ENCODE results near the gene WNK2. TPM values are rescaled to one million over a fixed set of nuclear protein-coding genes. Genes with fewer than 3 reads are reported as not detected.
"Not testable (repeated sequence)": the region's sequence is repeated elsewhere in the genome, so short reads cannot be mapped to it uniquely, and the experiment has no call there.

WNK2 gene
- total RNA-seq, 2 experiments from 2014 or later, result 0.31 to 0.55 TPM

GRCh38 chr9:93246526-93246925, 62.6 kb downstream of the WNK2 start:
- ChIA-PET POLR2A (no interaction called here), CTCF (no interaction called here)

GRCh38 chr9:93247099-93247865, 63.3 kb downstream of the WNK2 start:
- ChIA-PET CTCF (no interaction called here), POLR2A (no interaction called here)

- ChIA-PET CTCF (no interaction called here), POLR2A (no interaction called here)
Observed at GRCh38 chr9:93247892-93248291, 64.0 kb downstream of the WNK2 start.

- ChIA-PET POLR2A (no interaction called here), CTCF (no interaction called here)
Observed at GRCh38 chr9:93248386-93249040, 64.6 kb downstream of the WNK2 start.

GRCh38 chr9:93250185-93250584, 66.2 kb downstream of the WNK2 start:
- POLR2A ChIA-PET, result no interaction called here
- CTCF ChIA-PET, result interaction anchor here (0.6 kb wide), 2 partner anchors 100 to 154 kb away, joined by 3 read pairs; partner anchors contain the start of gene CARD19

- CTCF ChIA-PET, POLR2A ChIA-PET: not testable (repeated sequence)
Observed at GRCh38 chr9:93251309-93251708, 67.4 kb downstream of the WNK2 start.

- CTCF ChIA-PET, result no interaction called here
- POLR2A ChIA-PET, result no interaction called here
Observed at GRCh38 chr9:93252116-93252780, 68.3 kb downstream of the WNK2 start.

- ChIA-PET CTCF (no interaction called here), POLR2A (no interaction called here)
Observed at GRCh38 chr9:93252781-93253530, 69.0 kb downstream of the WNK2 start.

GRCh38 chr9:93253633-93254032, 69.7 kb downstream of the WNK2 start:
- ChIA-PET CTCF (no interaction called here), POLR2A (no interaction called here)

GRCh38 chr9:93254061-93254481, 70.1 kb downstream of the WNK2 start:
- CTCF ChIA-PET, result no interaction called here
- POLR2A ChIA-PET, result no interaction called here

- POLR2A ChIA-PET, result no interaction called here
- CTCF ChIA-PET, result no interaction called here
Observed at GRCh38 chr9:93254806-93255493, 71.0 kb downstream of the WNK2 start.

- ChIA-PET CTCF (no interaction called here), POLR2A (no interaction called here)
Observed at GRCh38 chr9:93255494-93255867, 71.5 kb downstream of the WNK2 start.

- POLR2A ChIA-PET, result no interaction called here
Observed at GRCh38 chr9:93255994-93256877, 72.3 kb downstream of the WNK2 start.

GRCh38 chr9:93256878-93257807, 73.2 kb downstream of the WNK2 start:
- CTCF ChIA-PET, result no interaction called here
- POLR2A ChIA-PET, result no interaction called here

More at GRCh38 chr9:93255994-93256877, 72.3 kb downstream of the WNK2 start:
- CTCF ChIA-PET, result no interaction called here

- CTCF ChIA-PET, result no interaction called here
- POLR2A ChIA-PET, result no interaction called here
Observed at GRCh38 chr9:93257808-93258331, 73.9 kb downstream of the WNK2 start.

GRCh38 chr9:93258419-93258817, 74.5 kb downstream of the WNK2 start:
- ChIA-PET CTCF (no interaction called here), POLR2A (no interaction called here)

GRCh38 chr9:93258818-93259489, 75.0 kb downstream of the WNK2 start:
- ChIA-PET CTCF (no interaction called here), POLR2A (no interaction called here)

Measured in activated CD8-positive, alpha-beta memory T cell treated with anti-CD3 and anti-CD28 coated beads for 36 hours (primary cell).